SK-N-SH treated with all-trans-retinoic acid at 6 μM for 48 hours (cell line): ENCODE measurements around the gene CLEC12A.

ENCODE experiments used
- ATAC-seq: fragments of 200-7000 bp; cut with Tn5 transposase; 3 replicates; pipeline ENCODE4 v1.9.1; 2020; ENCODE audit warnings: mild to moderate bottlenecking, moderate library complexity
- BACH2 ChIP-seq: fragments of 250-450 bp; sonication (Bioruptor Pico); IDR thresholded peaks from 2 replicates; pipeline ENCODE4 v1.9.0; 2021; ENCODE audit warnings: mild to moderate bottlenecking, borderline replicate concordance
- CSDC2 ChIP-seq: fragments of 250-450 bp; sonication (Bioruptor Pico); IDR thresholded peaks from 2 replicates; pipeline ENCODE4 v1.5.0; 2020; ENCODE audit warnings: mild to moderate bottlenecking, moderate library complexity
- CSRNP3 ChIP-seq: fragments of 250-450 bp; sonication (Bioruptor Pico); IDR thresholded peaks from 2 replicates; pipeline ENCODE4 v1.5.1; 2021; ENCODE audit warnings: mild to moderate bottlenecking, moderate library complexity
- ESRRG ChIP-seq: fragments of 250-450 bp; sonication (Bioruptor Pico); IDR thresholded peaks from 2 replicates; pipeline ENCODE4 v1.6.1; 2021; ENCODE audit warnings: mild to moderate bottlenecking
- GLIS3 ChIP-seq: fragments of 250-450 bp; sonication (Bioruptor Pico); IDR thresholded peaks from 2 replicates; pipeline ENCODE4 v1.5.0; 2020; ENCODE audit warnings: mild to moderate bottlenecking, moderate library complexity
- ISL1 ChIP-seq: fragments of 250-450 bp; sonication (Bioruptor Pico); IDR thresholded peaks from 2 replicates; pipeline ENCODE4 v2.1.2; 2022; ENCODE audit warnings: mild to moderate bottlenecking, moderate library complexity
- OSR1 ChIP-seq: fragments of 250-450 bp; sonication (Bioruptor Pico); IDR thresholded peaks from 2 replicates; pipeline ENCODE4 v1.8.0; 2022; ENCODE audit warnings: moderate library complexity, mild to moderate bottlenecking, inconsistent platforms
- POU6F1 ChIP-seq: fragments of 250-450 bp; sonication (Bioruptor Pico); IDR thresholded peaks from 2 replicates; pipeline ENCODE4 v1.8.0; 2021; ENCODE audit warnings: low read depth, mild to moderate bottlenecking, moderate library complexity, borderline replicate concordance
- PPARA ChIP-seq: fragments of 250-450 bp; sonication (Bioruptor Pico); IDR thresholded peaks from 2 replicates; pipeline ENCODE4 v1.5.0; 2020; ENCODE audit warnings: mild to moderate bottlenecking, borderline replicate concordance
- TOX ChIP-seq: fragments of 250-450 bp; sonication (Bioruptor Pico); IDR thresholded peaks from 2 replicates; pipeline ENCODE4 v1.8.0; 2021; ENCODE audit warnings: mild to moderate bottlenecking, moderate library complexity, borderline replicate concordance
- ZC3H10 ChIP-seq: fragments of 250-450 bp; sonication (Bioruptor Pico); IDR thresholded peaks from 2 replicates; pipeline ENCODE4 v1.5.1; 2021; ENCODE audit warnings: mild to moderate bottlenecking, moderate library complexity
- ZFP3 ChIP-seq: fragments of 250-450 bp; sonication (Bioruptor Pico); IDR thresholded peaks from 2 replicates; pipeline ENCODE4 v1.5.0; 2020; ENCODE audit warnings: mild to moderate bottlenecking, moderate library complexity
- ZFP30 ChIP-seq: fragments of 450-650 bp; formaldehyde crosslinking; IDR thresholded peaks from 2 replicates; pipeline ENCODE4 v1.5.0; 2022; ENCODE audit warnings: mild to moderate bottlenecking, moderate library complexity
- ZNF565 ChIP-seq: fragments of 450-650 bp; formaldehyde crosslinking; conservative IDR thresholded peaks from 2 replicates; pipeline ENCODE4 v1.5.0; 2020; ENCODE audit warnings: low read depth, mild to moderate bottlenecking, moderate library complexity
- ZNF70 ChIP-seq: fragments of 450-650 bp; formaldehyde crosslinking; IDR thresholded peaks from 2 replicates; pipeline ENCODE4 v1.5.0; 2020; ENCODE audit warnings: mild to moderate bottlenecking, moderate library complexity
- ZNF8 ChIP-seq: fragments of 450-650 bp; formaldehyde crosslinking; IDR thresholded peaks from 2 replicates; pipeline ENCODE4 v1.5.0; 2020; ENCODE audit warnings: mild to moderate bottlenecking, moderate library complexity
- TF ChIP-seq, protein P1 (sequence below): fragments of 250-450 bp; sonication (Bioruptor Pico); IDR thresholded peaks from 2 replicates; pipeline ENCODE4 v1.5.0; 2020; ENCODE audit warnings: mild to moderate bottlenecking, moderate library complexity
- TF ChIP-seq, protein P2 (sequence below): fragments of 250-450 bp; sonication (Bioruptor Pico); IDR thresholded peaks from 2 replicates; pipeline ENCODE4 v1.8.0; 2020; ENCODE audit warnings: mild to moderate bottlenecking, moderate library complexity, borderline replicate concordance
- TF ChIP-seq, protein P3 (sequence below): fragments of 250-450 bp; sonication (Bioruptor Pico); IDR thresholded peaks from 2 replicates; pipeline ENCODE4 v1.5.1; 2020; ENCODE audit warnings: low read depth, mild to moderate bottlenecking, moderate library complexity

Gene CLEC12A

GRCh38 chr12:9971181-9971580 is at the start of gene CLEC12A:
TSS of gene CLEC12A (plus strand) at chr12:9971409. CDS start at chr12:9971597, 188 bp downstream.
- no peak for ATAC-seq
- TF ChIP-seq ZNF70: no peak
- TF ChIP-seq, protein P1, sequence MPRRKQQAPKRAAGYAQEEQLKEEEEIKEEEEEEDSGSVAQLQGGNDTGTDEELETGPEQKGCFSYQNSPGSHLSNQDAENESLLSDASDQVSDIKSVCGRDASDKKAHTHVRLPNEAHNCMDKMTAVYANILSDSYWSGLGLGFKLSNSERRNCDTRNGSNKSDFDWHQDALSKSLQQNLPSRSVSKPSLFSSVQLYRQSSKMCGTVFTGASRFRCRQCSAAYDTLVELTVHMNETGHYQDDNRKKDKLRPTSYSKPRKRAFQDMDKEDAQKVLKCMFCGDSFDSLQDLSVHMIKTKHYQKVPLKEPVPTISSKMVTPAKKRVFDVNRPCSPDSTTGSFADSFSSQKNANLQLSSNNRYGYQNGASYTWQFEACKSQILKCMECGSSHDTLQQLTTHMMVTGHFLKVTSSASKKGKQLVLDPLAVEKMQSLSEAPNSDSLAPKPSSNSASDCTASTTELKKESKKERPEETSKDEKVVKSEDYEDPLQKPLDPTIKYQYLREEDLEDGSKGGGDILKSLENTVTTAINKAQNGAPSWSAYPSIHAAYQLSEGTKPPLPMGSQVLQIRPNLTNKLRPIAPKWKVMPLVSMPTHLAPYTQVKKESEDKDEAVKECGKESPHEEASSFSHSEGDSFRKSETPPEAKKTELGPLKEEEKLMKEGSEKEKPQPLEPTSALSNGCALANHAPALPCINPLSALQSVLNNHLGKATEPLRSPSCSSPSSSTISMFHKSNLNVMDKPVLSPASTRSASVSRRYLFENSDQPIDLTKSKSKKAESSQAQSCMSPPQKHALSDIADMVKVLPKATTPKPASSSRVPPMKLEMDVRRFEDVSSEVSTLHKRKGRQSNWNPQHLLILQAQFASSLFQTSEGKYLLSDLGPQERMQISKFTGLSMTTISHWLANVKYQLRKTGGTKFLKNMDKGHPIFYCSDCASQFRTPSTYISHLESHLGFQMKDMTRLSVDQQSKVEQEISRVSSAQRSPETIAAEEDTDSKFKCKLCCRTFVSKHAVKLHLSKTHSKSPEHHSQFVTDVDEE (CRISPR knock-in tag): no peak
- no peak for TF ChIP-seq GLIS3
- no peak for TF ChIP-seq ISL1 (CRISPR knock-in tag)
- no peak for TF ChIP-seq BACH2
- no peak for TF ChIP-seq OSR1
- TF ChIP-seq PPARA (CRISPR knock-in tag): no peak
- no peak for TF ChIP-seq ZC3H10
- TF ChIP-seq, protein P2, sequence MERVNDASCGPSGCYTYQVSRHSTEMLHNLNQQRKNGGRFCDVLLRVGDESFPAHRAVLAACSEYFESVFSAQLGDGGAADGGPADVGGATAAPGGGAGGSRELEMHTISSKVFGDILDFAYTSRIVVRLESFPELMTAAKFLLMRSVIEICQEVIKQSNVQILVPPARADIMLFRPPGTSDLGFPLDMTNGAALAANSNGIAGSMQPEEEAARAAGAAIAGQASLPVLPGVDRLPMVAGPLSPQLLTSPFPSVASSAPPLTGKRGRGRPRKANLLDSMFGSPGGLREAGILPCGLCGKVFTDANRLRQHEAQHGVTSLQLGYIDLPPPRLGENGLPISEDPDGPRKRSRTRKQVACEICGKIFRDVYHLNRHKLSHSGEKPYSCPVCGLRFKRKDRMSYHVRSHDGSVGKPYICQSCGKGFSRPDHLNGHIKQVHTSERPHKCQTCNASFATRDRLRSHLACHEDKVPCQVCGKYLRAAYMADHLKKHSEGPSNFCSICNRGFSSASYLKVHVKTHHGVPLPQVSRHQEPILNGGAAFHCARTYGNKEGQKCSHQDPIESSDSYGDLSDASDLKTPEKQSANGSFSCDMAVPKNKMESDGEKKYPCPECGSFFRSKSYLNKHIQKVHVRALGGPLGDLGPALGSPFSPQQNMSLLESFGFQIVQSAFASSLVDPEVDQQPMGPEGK: no peak
- TF ChIP-seq ZNF8 (CRISPR knock-in tag): no peak
- TF ChIP-seq CSRNP3 (CRISPR knock-in tag): no peak
- no peak for TF ChIP-seq ZNF565 (CRISPR knock-in tag)
- no peak for TF ChIP-seq CSDC2
- TF ChIP-seq ZFP30 (CRISPR knock-in tag): no peak
- TF ChIP-seq ZFP3 (CRISPR knock-in tag): no peak
- no peak for TF ChIP-seq ESRRG
- no peak for TF ChIP-seq TOX (CRISPR knock-in tag)

DNA sequence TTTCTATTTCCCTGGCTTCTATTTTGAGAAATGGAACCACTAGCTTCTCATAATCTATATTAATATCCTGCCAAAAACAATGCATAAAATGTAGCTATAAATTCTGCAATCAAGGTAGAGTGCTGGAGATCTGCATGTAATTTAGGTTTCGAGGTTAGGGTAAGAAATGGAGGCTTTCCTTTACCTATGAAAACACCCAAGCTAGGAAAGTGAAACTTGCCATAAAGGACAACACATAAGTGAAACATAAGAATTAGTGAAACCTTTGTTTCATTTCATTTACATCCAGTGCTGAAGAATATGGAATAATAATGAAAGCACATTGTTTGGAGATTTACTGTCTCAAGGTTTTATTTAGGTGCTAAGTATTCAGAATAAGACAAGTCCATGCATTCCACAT is 48.8 kb upstream of the CLEC12A start:
- ATAC-seq: no peak

More for the DNA sequence above, 48.8 kb upstream of the CLEC12A start:
- TF ChIP-seq, protein P3, sequence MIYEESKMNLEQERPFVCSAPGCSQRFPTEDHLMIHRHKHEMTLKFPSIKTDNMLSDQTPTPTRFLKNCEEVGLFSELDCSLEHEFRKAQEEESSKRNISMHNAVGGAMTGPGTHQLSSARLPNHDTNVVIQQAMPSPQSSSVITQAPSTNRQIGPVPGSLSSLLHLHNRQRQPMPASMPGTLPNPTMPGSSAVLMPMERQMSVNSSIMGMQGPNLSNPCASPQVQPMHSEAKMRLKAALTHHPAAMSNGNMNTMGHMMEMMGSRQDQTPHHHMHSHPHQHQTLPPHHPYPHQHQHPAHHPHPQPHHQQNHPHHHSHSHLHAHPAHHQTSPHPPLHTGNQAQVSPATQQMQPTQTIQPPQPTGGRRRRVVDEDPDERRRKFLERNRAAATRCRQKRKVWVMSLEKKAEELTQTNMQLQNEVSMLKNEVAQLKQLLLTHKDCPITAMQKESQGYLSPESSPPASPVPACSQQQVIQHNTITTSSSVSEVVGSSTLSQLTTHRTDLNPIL: no peak
- no peak for TF ChIP-seq CSRNP3 (CRISPR knock-in tag)
- TF ChIP-seq OSR1: no peak
- TF ChIP-seq ZFP3 (CRISPR knock-in tag): no peak
- TF ChIP-seq POU6F1: no peak
